GM12892 (cell line): ENCODE results near the gene ZNF821.

ENCODE experiments used
- POLR2A ChIP-seq: IDR thresholded peaks from 2 replicates; pipeline ENCODE4 v1.6.1; 2011; ENCODE audit warnings: low read depth, low read length, control low read depth
- POLR2AphosphoS5 ChIP-seq: IDR thresholded peaks from 2 replicates; pipeline ENCODE4 v1.6.1; 2011; ENCODE audit warnings: low read depth, low read length, control low read depth

DNA sequence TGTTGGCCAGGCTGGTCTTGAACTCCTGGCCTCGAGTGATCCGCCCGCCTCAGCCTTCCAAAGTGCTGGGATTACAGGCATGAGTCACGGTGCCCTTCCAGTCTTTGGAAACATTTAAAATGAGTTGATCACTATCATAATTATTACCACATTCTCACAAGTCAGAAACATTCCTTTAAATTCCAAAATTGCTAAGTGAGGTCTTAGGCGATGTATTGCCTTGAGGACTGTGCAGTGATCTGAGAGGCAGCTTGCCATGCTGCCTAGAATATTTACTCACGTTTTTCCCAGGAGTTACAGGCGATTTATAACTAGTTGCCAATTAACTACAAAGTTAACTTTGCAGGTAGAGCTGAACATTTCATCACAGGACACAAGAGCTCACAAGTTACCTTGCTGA, 43.9 kb downstream of the ZNF821 start:
- TF ChIP-seq POLR2A (no peak), POLR2AphosphoS5 (no peak)
